HCT116 (cell line): ENCODE measurements around the gene CASP5. TPM values are rescaled to one million over a fixed set of nuclear protein-coding genes. Genes with fewer than 3 reads are reported as not detected.

ENCODE experiments used
- ATAC-seq: fragments of 200-7000 bp; cut with Tn5 transposase; 2 replicates; pipeline ENCODE4 v1.9.1; 2020; ENCODE audit warnings: mild to moderate bottlenecking, moderate library complexity
- BruUV-seq: library from RNA; stranded (reverse); fragments of 400-500 nt; replicated peaks from 2 replicates; lab custom pipeline; 2021; lab: Mats Ljungman, UMichigan
- CTCF ChIA-PET: fragments of 300-600 bp; sonication (Branson Sonifier 250); formaldehyde crosslinking; loops from one replicate; lab custom pipeline; 2021; ENCODE audit warnings: antibody characterized with exemption; lab: Charles Lee
- POLR2A ChIA-PET: fragments of 300-600, 350-600 bp; sonication (Branson Sonifier 250); formaldehyde crosslinking; loops from one replicate; lab custom pipeline; 2021; ENCODE audit warnings: antibody characterized with exemption; lab: Charles Lee
- RAD21 ChIA-PET, 2 experiments: fragments of 300-600 bp; sonication (Branson Sonifier 250); formaldehyde crosslinking; loops; one replicate each; lab custom pipeline; 2023; ENCODE audit warnings: low total read pairs in 2 of 2; ENCODE audit not compliant: uncharacterized antibody in 2 of 2, unreplicated experiment in 2 of 2, low non-redundant PET in 1 of 2; lab: Charles Lee
- DNase-seq: peaks from one replicate; pipeline ENCODE4 v3.0.0-alpha.2; 2010; ENCODE audit warnings: low read depth, low spot score
- H2AFZ ChIP-seq: fragments of 200-600 bp; shearing (Covaris generic), sonication (generic); 2 replicates; pipeline ENCODE4 v1.6.1; 2017; ENCODE audit warnings: low read depth, mixed run types, mixed read lengths, antibody characterized with exemption, low read length; ENCODE audit not compliant: poor library complexity, severe bottlenecking
- H3K27ac ChIP-seq: 2 replicates; pipeline ENCODE4 v1.5.1; 2012; ENCODE audit warnings: low read depth, low read length
- H3K27me3 ChIP-seq: fragments of 200-600 bp; sonication (generic); 2 replicates; pipeline ENCODE4 v1.6.1; 2016; ENCODE audit warnings: mixed run types, low read length, mixed read lengths; ENCODE audit not compliant: insufficient read depth
- H3K36me3 ChIP-seq, 2 experiments: fragments of 200-500 bp in 1 of 2; fragments of 200-600 bp in 1 of 2; sonication (Bioruptor generic) in 1 of 2; sonication (generic) in 1 of 2; 2 replicates each; pipeline versions ENCODE4 v1.5.1 to v1.6.1; 2014 to 2016; ENCODE audit warnings: low read length in 2 of 2, inconsistent platforms in 1 of 2, mixed read lengths in 1 of 2, mixed run types in 1 of 2; ENCODE audit not compliant: insufficient read depth in 2 of 2, control insufficient read depth in 1 of 2
- H3K4me1 ChIP-seq, 2 experiments: fragments of 200-600 bp in 1 of 2; sonication (generic) in 1 of 2; 2 replicates each; pipeline versions ENCODE4 v1.5.1 to v1.6.1; 2012 to 2017; ENCODE audit warnings: low read length in 2 of 2, inconsistent platforms in 1 of 2, mild to moderate bottlenecking in 1 of 2, mixed read lengths in 1 of 2, mixed run types in 1 of 2, moderate library complexity in 1 of 2; ENCODE audit not compliant: insufficient read depth in 2 of 2, control insufficient read depth in 1 of 2
- H3K4me2 ChIP-seq: fragments of 200-600 bp; sonication (generic); 2 replicates; pipeline ENCODE4 v1.6.1; 2017; ENCODE audit warnings: mixed run types, low read length, mixed read lengths
- H3K4me3 ChIP-seq, 2 experiments: fragments of 200-600 bp in 1 of 2; sonication (generic) in 1 of 2; replicated peaks in 1 of 2; 2 replicates each; pipeline ENCODE4 v1.5.1; 2011 to 2016; ENCODE audit warnings: low read length in 2 of 2, control low read depth in 1 of 2, low read depth in 1 of 2, mild to moderate bottlenecking in 1 of 2, mixed read lengths in 1 of 2, mixed run types in 1 of 2
- H3K79me2 ChIP-seq: fragments of 200-600 bp; sonication (generic); 2 replicates; pipeline ENCODE4 v1.6.1; 2017; ENCODE audit warnings: mild to moderate bottlenecking, mixed run types, low read length, moderate library complexity, mixed read lengths; ENCODE audit not compliant: insufficient read depth
- H3K9ac ChIP-seq: fragments of 200-600 bp; sonication (generic); 2 replicates; pipeline ENCODE4 v1.6.1; 2016; ENCODE audit warnings: low read length, mixed read lengths
- H3K9me2 ChIP-seq: fragments of 200-600 bp; sonication (generic), shearing (Covaris generic); 2 replicates; pipeline ENCODE4 v1.6.1; 2017; ENCODE audit warnings: mixed run types, mild to moderate bottlenecking, moderate library complexity; ENCODE audit not compliant: insufficient read depth
- H3K9me3 ChIP-seq, 2 experiments: fragments of 200-500 bp in 1 of 2; fragments of 200-600 bp in 1 of 2; sonication (Bioruptor generic) in 1 of 2; sonication (generic) in 1 of 2; 2 replicates each; pipeline ENCODE4 v1.6.1; 2014 to 2017; ENCODE audit warnings: low read length in 2 of 2, mixed read lengths in 2 of 2, inconsistent platforms in 1 of 2, low read depth in 1 of 2, mild to moderate bottlenecking in 1 of 2, mixed run types in 1 of 2, moderate library complexity in 1 of 2; ENCODE audit not compliant: control insufficient read depth in 1 of 2, insufficient read depth in 1 of 2
- H4K20me1 ChIP-seq: fragments of 200-600 bp; sonication (generic), shearing (Covaris generic); 2 replicates; pipeline ENCODE4 v1.6.1; 2017; ENCODE audit warnings: mixed run types, mild to moderate bottlenecking, moderate library complexity; ENCODE audit not compliant: insufficient read depth
- CBX3 ChIP-seq: IDR thresholded peaks from 2 replicates; pipeline ENCODE4 v1.6.1; 2012; ENCODE audit warnings: low read depth
- EGR1 ChIP-seq: IDR thresholded peaks from 2 replicates; pipeline ENCODE4 v1.6.1; 2012; ENCODE audit warnings: low read depth
- ELF1 ChIP-seq: IDR thresholded peaks from 2 replicates; pipeline ENCODE4 v1.6.1; 2012; ENCODE audit warnings: low read depth, borderline replicate concordance
- EZH2phosphoT487 ChIP-seq: fragments of 200-600 bp; IDR thresholded peaks from 2 replicates; pipeline ENCODE4 v1.6.1; 2018; ENCODE audit warnings: antibody characterized with exemption, borderline replicate concordance
- FOSL1 ChIP-seq: IDR thresholded peaks from 2 replicates; pipeline ENCODE4 v1.6.1; 2012; ENCODE audit warnings: low read depth
- JUND ChIP-seq: IDR thresholded peaks from 2 replicates; pipeline ENCODE4 v1.6.1; 2012
- POLR2A ChIP-seq: IDR thresholded peaks from 2 replicates; pipeline ENCODE4 v1.7.0; 2011; ENCODE audit warnings: borderline replicate concordance; ENCODE audit not compliant: insufficient read depth, insufficient read length; ENCODE audit errors: extremely low read depth
- POLR2AphosphoS5 ChIP-seq: IDR thresholded peaks from 2 replicates; pipeline ENCODE4 v1.6.1; 2011; ENCODE audit warnings: mild to moderate bottlenecking, low read depth, low read length, moderate library complexity
- RAD21 ChIP-seq: IDR thresholded peaks from 2 replicates; pipeline ENCODE4 v1.6.1; 2012; ENCODE audit warnings: low read depth, mild to moderate bottlenecking
- SIN3A ChIP-seq: IDR thresholded peaks from 2 replicates; pipeline ENCODE4 v1.6.1; 2012; ENCODE audit warnings: low read depth
- SP1 ChIP-seq: IDR thresholded peaks from 2 replicates; pipeline ENCODE4 v1.6.1; 2012; ENCODE audit warnings: low read depth
- SRF ChIP-seq: IDR thresholded peaks from 2 replicates; pipeline ENCODE4 v1.6.1; 2012; ENCODE audit warnings: low read depth
- TCF7L2 ChIP-seq: IDR thresholded peaks from 2 replicates; pipeline ENCODE4 v1.7.0; 2011; ENCODE audit warnings: borderline replicate concordance, inconsistent platforms; ENCODE audit not compliant: insufficient read depth, insufficient read length; ENCODE audit errors: extremely low read depth
- YY1 ChIP-seq: IDR thresholded peaks from 2 replicates; pipeline ENCODE4 v1.6.1; 2011; ENCODE audit warnings: low read length, low read depth, moderate library complexity, mild to moderate bottlenecking; ENCODE audit not compliant: insufficient replicate concordance; ENCODE audit errors: extremely low read depth
- ZNF274 ChIP-seq: fragments of 200-500 bp; sonication (Bioruptor generic); IDR thresholded peaks from 2 replicates; pipeline ENCODE4 v1.6.1; 2014; ENCODE audit warnings: mild to moderate bottlenecking, low read depth, low read length, inconsistent platforms
- intact Hi-C: fragments of 100-400 bp; cut with micrococcal nuclease; formaldehyde crosslinking; loops from 2 replicates; pipeline ENCODE4 v1.10.0; 2022
- total RNA-seq: library from RNA; stranded (reverse); gene quantifications from one replicate; pipeline ENCODE4 v1.2.1, GENCODE V29; 2021; ENCODE audit not compliant: unreplicated experiment
- TF ChIP-seq, protein P1 (sequence below): IDR thresholded peaks from 2 replicates; pipeline ENCODE4 v1.6.1; 2011; ENCODE audit warnings: mild to moderate bottlenecking, low read length, moderate library complexity; ENCODE audit not compliant: insufficient replicate concordance; ENCODE audit errors: extremely low read depth
- TF ChIP-seq, protein P2 (sequence below): IDR thresholded peaks from 2 replicates; pipeline ENCODE4 v1.6.1; 2012; ENCODE audit warnings: low read depth
- TF ChIP-seq, protein P3 (sequence below), 3 experiments: fragments of 200-600 bp in 1 of 3; sonication (generic) in 1 of 3; IDR thresholded peaks in 2 of 3; conservative IDR thresholded peaks in 1 of 3; 2 replicates each; pipeline ENCODE4 v1.5.1; 2012 to 2017; ENCODE audit warnings: low read depth in 2 of 3, low read length in 2 of 3, antibody characterized with exemption in 1 of 3, borderline replicate concordance in 1 of 3, control low read depth in 1 of 3, mild to moderate bottlenecking in 1 of 3, mixed read lengths in 1 of 3, mixed run types in 1 of 3, moderate library complexity in 1 of 3; ENCODE audit not compliant: insufficient read depth in 1 of 3
- TF ChIP-seq, protein P4 (sequence below): IDR thresholded peaks from 2 replicates; pipeline ENCODE4 v1.6.1; 2012

The CASP5 gene
- total RNA-seq, 1 experiment from 2014 or later: not detected

DNA sequence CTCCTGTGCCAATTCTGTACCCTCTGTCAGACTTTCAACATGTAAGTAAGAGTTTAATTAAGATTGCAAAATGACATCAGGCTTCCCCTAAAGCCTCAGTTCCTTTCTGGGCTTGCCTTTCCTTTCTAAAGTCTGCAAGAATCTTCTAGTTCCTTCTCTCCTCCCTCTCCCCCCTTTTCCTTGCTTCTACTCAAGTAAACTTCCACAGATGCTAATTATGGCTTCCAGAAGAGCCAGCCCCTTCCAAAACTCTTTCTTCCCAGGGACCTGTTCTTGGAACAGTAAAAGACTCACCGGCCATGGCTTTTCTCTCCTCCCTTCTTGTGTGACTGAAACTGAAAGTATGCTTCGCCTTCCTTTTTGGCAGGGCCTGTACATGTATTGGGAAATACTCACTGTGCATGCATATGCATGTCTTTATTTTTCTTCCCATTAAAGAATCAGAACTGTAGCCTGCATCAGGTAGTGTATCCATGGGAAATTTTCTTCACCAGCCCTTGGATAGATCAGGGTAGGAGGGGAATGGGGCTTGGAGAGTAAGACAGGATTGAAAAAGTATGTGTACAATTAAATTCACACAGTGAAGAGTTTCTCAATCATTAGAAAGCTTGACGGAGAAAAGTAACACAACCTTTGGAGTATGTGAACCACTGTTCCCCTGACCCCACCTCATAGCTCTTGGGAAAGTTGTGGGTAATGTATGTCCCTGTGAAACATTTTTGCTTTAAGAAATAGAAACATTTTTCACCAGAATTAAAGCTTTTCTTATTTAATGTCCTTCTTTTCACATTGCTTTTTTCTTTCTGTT is 12.0 kb upstream of the CASP5 start, which contains the start of gene CASP1:
CASP1 (minus strand) TSS at position 332 of the 808 bp plus-strand sequence; CDS start at position 301, 31 bp downstream.
- TF ChIP-seq ZNF274 (no peak), JUND (no peak), EZH2phosphoT487 (no peak), POLR2A (no peak), SP1 (no peak), POLR2AphosphoS5 (no peak), RAD21 (no peak), YY1 (no peak), SIN3A (no peak), ELF1 (no peak), EGR1 (no peak), CBX3 (no peak), TCF7L2 (no peak), FOSL1 (no peak), SRF (no peak)
- TF ChIP-seq, protein P1, sequence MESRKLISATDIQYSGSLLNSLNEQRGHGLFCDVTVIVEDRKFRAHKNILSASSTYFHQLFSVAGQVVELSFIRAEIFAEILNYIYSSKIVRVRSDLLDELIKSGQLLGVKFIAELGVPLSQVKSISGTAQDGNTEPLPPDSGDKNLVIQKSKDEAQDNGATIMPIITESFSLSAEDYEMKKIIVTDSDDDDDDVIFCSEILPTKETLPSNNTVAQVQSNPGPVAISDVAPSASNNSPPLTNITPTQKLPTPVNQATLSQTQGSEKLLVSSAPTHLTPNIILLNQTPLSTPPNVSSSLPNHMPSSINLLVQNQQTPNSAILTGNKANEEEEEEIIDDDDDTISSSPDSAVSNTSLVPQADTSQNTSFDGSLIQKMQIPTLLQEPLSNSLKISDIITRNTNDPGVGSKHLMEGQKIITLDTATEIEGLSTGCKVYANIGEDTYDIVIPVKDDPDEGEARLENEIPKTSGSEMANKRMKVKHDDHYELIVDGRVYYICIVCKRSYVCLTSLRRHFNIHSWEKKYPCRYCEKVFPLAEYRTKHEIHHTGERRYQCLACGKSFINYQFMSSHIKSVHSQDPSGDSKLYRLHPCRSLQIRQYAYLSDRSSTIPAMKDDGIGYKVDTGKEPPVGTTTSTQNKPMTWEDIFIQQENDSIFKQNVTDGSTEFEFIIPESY: no peak
- TF ChIP-seq, protein P2, sequence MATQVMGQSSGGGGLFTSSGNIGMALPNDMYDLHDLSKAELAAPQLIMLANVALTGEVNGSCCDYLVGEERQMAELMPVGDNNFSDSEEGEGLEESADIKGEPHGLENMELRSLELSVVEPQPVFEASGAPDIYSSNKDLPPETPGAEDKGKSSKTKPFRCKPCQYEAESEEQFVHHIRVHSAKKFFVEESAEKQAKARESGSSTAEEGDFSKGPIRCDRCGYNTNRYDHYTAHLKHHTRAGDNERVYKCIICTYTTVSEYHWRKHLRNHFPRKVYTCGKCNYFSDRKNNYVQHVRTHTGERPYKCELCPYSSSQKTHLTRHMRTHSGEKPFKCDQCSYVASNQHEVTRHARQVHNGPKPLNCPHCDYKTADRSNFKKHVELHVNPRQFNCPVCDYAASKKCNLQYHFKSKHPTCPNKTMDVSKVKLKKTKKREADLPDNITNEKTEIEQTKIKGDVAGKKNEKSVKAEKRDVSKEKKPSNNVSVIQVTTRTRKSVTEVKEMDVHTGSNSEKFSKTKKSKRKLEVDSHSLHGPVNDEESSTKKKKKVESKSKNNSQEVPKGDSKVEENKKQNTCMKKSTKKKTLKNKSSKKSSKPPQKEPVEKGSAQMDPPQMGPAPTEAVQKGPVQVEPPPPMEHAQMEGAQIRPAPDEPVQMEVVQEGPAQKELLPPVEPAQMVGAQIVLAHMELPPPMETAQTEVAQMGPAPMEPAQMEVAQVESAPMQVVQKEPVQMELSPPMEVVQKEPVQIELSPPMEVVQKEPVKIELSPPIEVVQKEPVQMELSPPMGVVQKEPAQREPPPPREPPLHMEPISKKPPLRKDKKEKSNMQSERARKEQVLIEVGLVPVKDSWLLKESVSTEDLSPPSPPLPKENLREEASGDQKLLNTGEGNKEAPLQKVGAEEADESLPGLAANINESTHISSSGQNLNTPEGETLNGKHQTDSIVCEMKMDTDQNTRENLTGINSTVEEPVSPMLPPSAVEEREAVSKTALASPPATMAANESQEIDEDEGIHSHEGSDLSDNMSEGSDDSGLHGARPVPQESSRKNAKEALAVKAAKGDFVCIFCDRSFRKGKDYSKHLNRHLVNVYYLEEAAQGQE: no peak
- TF ChIP-seq, protein P3, sequence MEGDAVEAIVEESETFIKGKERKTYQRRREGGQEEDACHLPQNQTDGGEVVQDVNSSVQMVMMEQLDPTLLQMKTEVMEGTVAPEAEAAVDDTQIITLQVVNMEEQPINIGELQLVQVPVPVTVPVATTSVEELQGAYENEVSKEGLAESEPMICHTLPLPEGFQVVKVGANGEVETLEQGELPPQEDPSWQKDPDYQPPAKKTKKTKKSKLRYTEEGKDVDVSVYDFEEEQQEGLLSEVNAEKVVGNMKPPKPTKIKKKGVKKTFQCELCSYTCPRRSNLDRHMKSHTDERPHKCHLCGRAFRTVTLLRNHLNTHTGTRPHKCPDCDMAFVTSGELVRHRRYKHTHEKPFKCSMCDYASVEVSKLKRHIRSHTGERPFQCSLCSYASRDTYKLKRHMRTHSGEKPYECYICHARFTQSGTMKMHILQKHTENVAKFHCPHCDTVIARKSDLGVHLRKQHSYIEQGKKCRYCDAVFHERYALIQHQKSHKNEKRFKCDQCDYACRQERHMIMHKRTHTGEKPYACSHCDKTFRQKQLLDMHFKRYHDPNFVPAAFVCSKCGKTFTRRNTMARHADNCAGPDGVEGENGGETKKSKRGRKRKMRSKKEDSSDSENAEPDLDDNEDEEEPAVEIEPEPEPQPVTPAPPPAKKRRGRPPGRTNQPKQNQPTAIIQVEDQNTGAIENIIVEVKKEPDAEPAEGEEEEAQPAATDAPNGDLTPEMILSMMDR (IDR thresholded peaks at IDR 0.05 in 2 of 3, conservative IDR thresholded peaks at IDR 0.05 in 1 of 3; ENCODE audit: borderline replicate concordance in 1 of 3, insufficient read depth in 1 of 3, low read depth in 2 of 3, low read length in 2 of 3): no peak
- TF ChIP-seq, protein P4, sequence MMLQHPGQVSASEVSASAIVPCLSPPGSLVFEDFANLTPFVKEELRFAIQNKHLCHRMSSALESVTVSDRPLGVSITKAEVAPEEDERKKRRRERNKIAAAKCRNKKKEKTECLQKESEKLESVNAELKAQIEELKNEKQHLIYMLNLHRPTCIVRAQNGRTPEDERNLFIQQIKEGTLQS: no peak
- TF ChIP-seq, all 23 proteins: peak for 0

More for the DNA sequence above, 12.0 kb upstream of the CASP5 start, which contains the start of gene CASP1:
- Histone ChIP-seq H3K79me2 (no peaks in the 10 kb centered on the region), H3K4me1 (no peaks in the 10 kb centered on the region), H3K4me2 (no peak within 1 kb of the TSS), H3K4me3 (no peak within 1 kb of the TSS), H3K27ac (no peak within 1 kb of the TSS), H3K27me3 (no peaks in the 10 kb centered on the region), H3K9me2 (no peaks in the 10 kb centered on the region), H3K36me3 (no peaks in the 10 kb centered on the region), H2AFZ (no peak within 1 kb of the TSS), H3K9me3 (no peaks in the 10 kb centered on the region), H4K20me1 (no peaks in the 10 kb centered on the region), H3K9ac (no peak within 1 kb of the TSS)
- POLR2A ChIA-PET: no interaction called here
- ATAC-seq (no peak), DNase-seq (no peak)
- CTCF ChIA-PET: no interaction called here
- intact Hi-C loops: no loop called here
- no TSS peak for BruUV-seq
- RAD21 ChIA-PET: no interaction called here
